Erythroblast (primary cell): ENCODE data around the gene TRANK1.
"Not testable (repeated sequence)": the region's sequence is repeated elsewhere in the genome, so short reads cannot be mapped to it uniquely, and the experiment has no call there.

Source experiments
- DNase-seq, 2 experiments: peaks; one replicate each; lab custom pipeline; 2025; lab: John Stamatoyannopoulos, UW
- GATA1 ChIP-seq: IDR thresholded peaks from 2 replicates; pipeline ENCODE4 v1.6.1; 2011; ENCODE audit warnings: low read depth, mild to moderate bottlenecking, control low read depth, low read length, moderate library complexity
- POLR2A ChIP-seq: IDR thresholded peaks from 2 replicates; pipeline ENCODE4 v1.6.1; 2011; ENCODE audit warnings: mild to moderate bottlenecking, low read length

TRANK1 gene

DNA sequence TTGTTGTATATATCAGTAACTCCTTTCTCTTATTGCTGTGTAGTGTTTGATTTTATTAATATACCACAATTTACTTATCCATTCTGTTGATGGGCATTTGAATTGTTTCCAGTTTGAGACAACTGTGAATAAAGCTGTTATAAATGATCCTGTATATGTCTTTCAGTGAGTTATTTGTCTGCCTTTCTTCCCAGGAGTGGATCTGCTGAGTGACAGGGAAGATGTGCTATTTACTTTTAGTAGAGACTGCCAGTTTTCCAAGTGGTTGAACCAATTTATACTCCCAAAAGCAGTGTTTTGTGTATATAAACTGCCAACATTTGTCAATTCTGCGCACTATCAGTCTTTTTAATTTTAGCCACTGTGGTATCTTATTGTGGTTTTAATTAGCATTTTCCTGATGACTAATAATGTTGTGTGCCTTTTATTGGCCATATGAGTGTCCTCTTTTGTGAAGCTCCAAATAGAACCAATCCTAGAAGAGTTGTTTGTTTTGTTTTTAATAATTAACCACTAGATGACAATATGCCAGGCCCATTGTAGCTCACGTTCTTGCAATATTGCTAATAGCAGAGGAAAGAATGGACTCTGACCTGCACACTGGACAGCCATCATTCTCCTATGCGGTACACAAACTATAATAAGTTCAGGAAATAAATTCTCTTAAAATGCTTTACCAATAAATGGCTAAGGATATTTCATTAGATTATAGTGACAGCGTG is 25.3 kb downstream of the TRANK1 start:
- DNase-seq: no peak
- TF ChIP-seq GATA1: no peak
- no peak for TF ChIP-seq POLR2A

DNA sequence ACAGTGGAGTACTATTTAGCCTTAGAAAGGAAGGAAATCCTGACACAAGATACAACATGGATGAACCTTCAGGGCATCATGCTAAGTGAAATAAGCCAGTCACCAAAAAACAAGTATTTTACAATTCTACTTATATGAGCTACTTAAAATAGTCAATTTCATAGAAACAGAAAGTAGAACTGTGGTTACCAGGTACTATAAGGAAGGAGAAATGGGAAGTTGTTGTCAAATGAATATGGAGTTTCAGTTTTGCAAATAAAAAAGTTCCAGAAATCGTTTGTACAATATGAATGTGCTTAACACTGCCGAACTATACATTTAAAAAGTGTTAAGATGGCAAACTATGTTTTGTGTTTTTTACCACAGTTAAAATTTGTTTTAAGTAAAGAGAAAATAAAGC is 26.8 kb downstream of the TRANK1 start:
- TF ChIP-seq POLR2A (no peak), GATA1 (no peak)
- no peak for DNase-seq

DNA sequence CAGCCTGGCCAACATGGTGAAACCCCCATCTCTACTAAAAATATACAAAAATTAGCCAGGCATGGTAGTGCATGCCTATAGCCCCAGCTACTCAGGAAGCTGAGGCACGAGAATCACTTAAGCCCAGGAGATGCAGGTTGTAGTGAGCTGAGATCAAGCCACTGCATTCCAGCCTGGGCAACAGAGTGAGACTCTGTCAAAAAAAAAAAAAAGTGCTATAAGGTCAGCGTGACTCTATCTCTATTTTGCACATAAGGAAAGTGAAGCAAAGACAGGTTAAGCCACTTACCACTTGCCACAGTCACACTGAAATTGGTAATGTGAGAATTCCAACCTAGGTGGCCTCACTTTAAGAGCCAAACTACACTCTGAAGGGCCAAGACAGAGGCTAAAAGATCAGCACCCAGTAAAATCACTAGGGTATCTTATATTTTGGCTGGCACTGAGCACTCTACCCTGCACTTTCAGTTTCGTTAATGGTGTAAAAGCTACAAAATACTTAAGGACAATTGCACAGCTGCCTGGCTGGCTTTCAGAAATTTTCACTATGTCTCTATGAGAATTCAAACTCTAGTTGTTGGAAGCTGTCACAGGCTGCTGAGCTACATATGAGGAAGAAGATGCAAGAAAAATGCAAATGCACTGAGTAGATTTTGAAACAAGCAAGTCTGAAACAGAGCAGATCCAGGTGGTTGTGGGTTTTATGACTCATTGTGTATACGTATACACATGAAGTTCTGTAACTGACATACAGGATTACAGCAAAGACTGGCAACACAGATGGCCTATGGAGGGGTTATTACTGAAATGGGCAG is 32.7 kb downstream of the TRANK1 start:
- DNase-seq: peak; percentile 47 to 67
- TF ChIP-seq GATA1: no peak
- TF ChIP-seq POLR2A: no peak

- TF ChIP-seq GATA1: no peak
- TF ChIP-seq POLR2A: no peak
- DNase-seq: no peak
These were observed 35.2 kb downstream of the TRANK1 start for GRCh38 chr3:36909666-36910065.

DNA sequence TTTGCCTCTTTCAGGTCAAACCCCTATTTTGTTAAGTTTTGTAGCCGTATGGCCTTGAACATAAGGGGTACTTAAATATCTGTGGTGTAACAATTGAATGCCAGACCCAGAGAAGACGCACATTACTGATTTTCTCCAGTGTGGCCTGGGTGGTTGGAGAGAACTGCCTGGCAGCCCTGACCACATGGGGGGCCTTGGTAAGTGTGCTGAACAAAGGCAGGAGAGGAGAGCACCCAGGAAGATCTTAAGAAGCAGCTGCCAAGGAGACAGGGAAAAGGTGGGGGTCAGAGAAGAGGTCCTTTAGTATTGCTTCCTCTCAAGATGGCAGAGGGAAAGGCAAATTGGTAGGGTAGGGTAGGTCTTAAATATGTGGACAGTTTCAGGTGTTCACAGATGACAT is 35.7 kb downstream of the TRANK1 start:
- no peak for TF ChIP-seq POLR2A
- TF ChIP-seq GATA1: no peak
- no peak for DNase-seq

DNA sequence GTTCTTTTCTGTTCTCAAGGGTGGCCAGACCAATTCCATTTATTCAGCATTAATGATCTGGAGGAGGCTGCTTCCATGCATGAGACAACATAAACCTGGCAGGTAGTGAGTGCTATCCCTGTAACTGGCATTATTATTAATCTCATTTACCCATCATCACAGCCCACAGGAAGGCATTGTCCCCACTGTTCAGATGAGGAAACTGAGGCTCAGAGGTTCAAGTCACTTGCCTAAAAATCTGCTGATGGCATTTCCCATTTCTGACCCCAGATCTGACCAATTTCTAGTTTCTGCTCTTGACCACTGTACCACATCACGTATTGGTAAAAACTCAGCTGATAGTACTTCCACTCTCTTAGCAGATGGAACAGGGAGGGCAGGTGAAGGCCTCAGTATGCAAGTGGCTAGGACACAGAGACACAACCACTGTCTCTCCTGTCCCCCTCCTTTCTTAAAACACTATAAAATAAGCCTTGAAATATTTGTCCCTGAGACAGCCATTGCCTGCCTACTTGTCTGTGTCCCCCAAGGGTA is 36.1 kb downstream of the TRANK1 start:
- TF ChIP-seq GATA1 (no peak), POLR2A (no peak)

DNA sequence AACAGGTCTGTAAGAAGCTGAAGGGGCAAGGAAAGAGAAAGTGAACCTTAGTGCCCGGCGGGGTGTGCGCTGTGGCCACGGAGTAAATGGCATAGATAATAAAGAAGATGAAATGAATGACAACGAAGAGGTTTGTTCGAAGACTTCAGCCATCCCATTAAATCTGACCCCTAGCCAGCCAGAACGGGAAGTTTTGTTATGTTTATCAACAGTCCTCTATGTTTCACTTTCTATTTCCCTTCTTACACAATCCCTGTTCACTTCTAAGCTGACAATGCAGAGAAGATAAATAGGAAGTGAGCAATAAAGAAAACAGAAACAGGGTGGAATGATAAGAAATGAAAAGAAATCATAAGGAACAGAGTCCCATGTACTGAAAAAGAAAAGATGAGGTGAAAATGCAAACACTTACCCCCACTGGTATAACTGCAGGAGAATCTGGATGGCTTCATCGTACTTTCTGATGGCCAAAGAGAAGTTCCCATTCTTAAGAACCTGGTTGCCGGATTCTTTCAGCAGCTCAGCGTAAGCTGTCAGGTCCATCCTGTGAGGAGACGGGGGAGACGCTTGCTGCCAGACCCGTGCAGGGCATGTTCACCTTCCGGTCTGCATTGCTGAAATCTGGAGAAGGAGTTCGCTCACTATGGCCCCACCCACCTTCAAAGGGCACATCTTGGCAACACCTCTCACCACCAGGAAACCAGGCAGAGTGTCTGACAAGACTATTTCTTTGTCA is 36.8 kb downstream of the TRANK1 start:
- TF ChIP-seq POLR2A (peak; percentile 56), GATA1 (no peak)
- peak; percentile 54 to 72 for DNase-seq

More for the DNA sequence above, 36.1 kb downstream of the TRANK1 start:
- DNase-seq: no peak

DNA sequence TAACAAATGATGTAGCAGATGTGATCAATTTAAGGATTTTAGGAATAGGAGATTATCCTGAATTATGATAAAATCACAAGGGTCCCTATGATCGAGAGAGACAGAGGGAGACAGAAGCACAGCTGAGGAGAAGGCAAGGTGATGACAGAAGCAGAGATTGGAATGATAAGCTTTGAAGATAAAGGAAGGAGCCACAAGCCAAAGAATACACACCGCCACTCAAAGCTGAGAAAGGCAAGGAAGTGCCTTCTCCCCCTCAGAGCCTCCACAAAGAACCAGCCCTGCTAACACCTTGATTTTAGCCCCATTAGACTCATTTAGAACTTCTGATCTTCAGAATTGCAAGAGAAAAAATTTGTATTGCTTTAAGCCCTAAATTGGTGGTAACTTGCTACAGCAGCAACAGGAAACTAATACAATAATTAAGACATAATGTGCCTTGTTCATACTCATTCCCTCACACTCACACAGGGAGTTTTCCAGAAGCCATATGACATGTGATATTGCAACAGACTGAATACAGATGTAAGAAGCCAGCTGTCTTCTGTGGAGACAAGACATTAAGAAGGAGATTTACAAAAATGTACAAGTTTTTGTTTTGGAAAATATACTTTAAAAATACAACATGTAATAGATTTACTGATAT is 38.2 kb downstream of the TRANK1 start:
- TF ChIP-seq POLR2A: no peak
- TF ChIP-seq GATA1: no peak
- peak in 1 of 2 experiments; percentile 13 for DNase-seq

- TF ChIP-seq POLR2A: no peak
- TF ChIP-seq GATA1: no peak
- DNase-seq: no peak
These were observed 39.3 kb downstream of the TRANK1 start for GRCh38 chr3:36905545-36905944.

DNA sequence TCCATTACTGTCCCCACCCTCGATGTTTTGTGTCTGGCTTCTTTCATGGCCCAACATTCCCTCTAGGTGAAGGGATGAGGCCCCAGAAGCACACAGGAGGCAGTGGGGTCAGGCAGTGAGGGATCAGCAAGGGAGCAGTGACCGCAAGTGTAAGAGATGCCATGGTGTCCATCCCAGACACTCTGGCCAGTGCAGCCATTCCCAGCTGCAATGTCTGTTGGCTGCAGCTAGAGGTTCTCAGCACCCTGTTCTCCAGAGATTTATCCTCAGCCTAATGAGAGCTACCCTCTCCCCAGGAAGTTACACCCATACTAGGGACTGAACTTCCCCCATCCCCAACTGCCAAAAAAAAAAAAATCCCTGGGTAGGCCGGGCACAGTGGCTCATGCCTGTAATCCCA is 40.2 kb downstream of the TRANK1 start:
- DNase-seq: peak; percentile 27 to 30

GRCh38 chr3:36904065-36904464 is 40.8 kb downstream of the TRANK1 start:
- not testable (repeated sequence) for DNase-seq

More for the DNA sequence above, 40.2 kb downstream of the TRANK1 start:
- TF ChIP-seq GATA1 (no peak), POLR2A (no peak)

GRCh38 chr3:36903119-36903882 is 41.6 kb downstream of the TRANK1 start:
- TF ChIP-seq GATA1: no peak
- TF ChIP-seq POLR2A: no peak
- no peak for DNase-seq

- no peak for DNase-seq
- TF ChIP-seq GATA1: no peak
- no peak for TF ChIP-seq POLR2A
These were observed 43.3 kb downstream of the TRANK1 start for GRCh38 chr3:36901588-36901987.
